ENCODE data around the gene EPGN. TPM values are rescaled to one million over a fixed set of nuclear protein-coding genes. Genes with fewer than 3 reads are reported as not detected.
A peak's percentile ranks its signal among the peaks of the same experiment; 100 is the strongest.
"Not testable (repeated sequence)": the region's sequence is repeated elsewhere in the genome, so short reads cannot be mapped to it uniquely, and the experiment has no call there.

EPGN gene
- total RNA-seq, 1 donor from 2014 or later, result 0.63 TPM

GRCh38 chr4:74331944-74332343, 23.7 kb downstream of the EPGN start:
- Mint-ChIP-seq H3K36me3 (ENCODE audit: low read depth) (no peaks in the 10 kb centered on the region), H3K4me1 (no peaks in the 10 kb centered on the region), H3K9me3 (no peaks in the 10 kb centered on the region), H3K27ac (ENCODE audit: unreplicated experiment) (no peak overlapping the region), H3K4me3 (no peak overlapping the region), H3K27me3 (ENCODE audit: low read depth) (no peaks in the 10 kb centered on the region)
- DNase-seq (ENCODE audit: low read depth, low spot score), result no peak
- TF ChIP-seq CTCF (conservative IDR thresholded peaks at IDR 0.05), result no peak

GRCh38 chr4:74334636-74335035, 26.4 kb downstream of the EPGN start:
- Mint-ChIP-seq H3K4me3 (no peak overlapping the region), H3K36me3 (ENCODE audit: low read depth) (no peaks in the 10 kb centered on the region), H3K9me3 (no peaks in the 10 kb centered on the region), H3K4me1 (no peaks in the 10 kb centered on the region), H3K27me3 (ENCODE audit: low read depth) (no peaks in the 10 kb centered on the region), H3K27ac (ENCODE audit: unreplicated experiment) (peak overlapping the region; percentile 10)
- no peak for DNase-seq (ENCODE audit: low read depth, low spot score)
- TF ChIP-seq CTCF (conservative IDR thresholded peaks at IDR 0.05), result no peak

- Mint-ChIP-seq H3K9me3 (peaks cover 4% of the 10 kb centered on the region), H3K4me3 (no peak overlapping the region), H3K36me3 (ENCODE audit: low read depth) (no peaks in the 10 kb centered on the region), H3K27ac (ENCODE audit: unreplicated experiment) (no peak overlapping the region), H3K4me1 (no peaks in the 10 kb centered on the region), H3K27me3 (ENCODE audit: low read depth) (no peaks in the 10 kb centered on the region)
- TF ChIP-seq CTCF (conservative IDR thresholded peaks at IDR 0.05), result no peak
- no peak for DNase-seq (ENCODE audit: low read depth, low spot score)
Observed at GRCh38 chr4:74335341-74336021, 27.2 kb downstream of the EPGN start.

- TF ChIP-seq CTCF (conservative IDR thresholded peaks at IDR 0.05), result no peak
- Mint-ChIP-seq H3K4me1 (no peaks in the 10 kb centered on the region), H3K9me3 (peaks cover 15% of the 10 kb centered on the region), H3K4me3 (no peak overlapping the region), H3K27ac (ENCODE audit: unreplicated experiment) (no peak overlapping the region), H3K36me3 (ENCODE audit: low read depth) (peaks cover 5% of the 10 kb centered on the region), H3K27me3 (ENCODE audit: low read depth) (no peaks in the 10 kb centered on the region)
- DNase-seq (ENCODE audit: low read depth, low spot score), result no peak
Observed at GRCh38 chr4:74338792-74339333, 30.6 kb downstream of the EPGN start.

- H3K27ac Mint-ChIP-seq (ENCODE audit: unreplicated experiment), result no peak overlapping the region
- peaks cover 17% of the 10 kb centered on the region for H3K9me3 Mint-ChIP-seq
- TF ChIP-seq CTCF (conservative IDR thresholded peaks at IDR 0.05), result no peak
- no peaks in the 10 kb centered on the region for H3K4me1 Mint-ChIP-seq
- DNase-seq (ENCODE audit: low read depth, low spot score), result no peak
- no peak overlapping the region for H3K4me3 Mint-ChIP-seq
- H3K36me3 Mint-ChIP-seq (ENCODE audit: low read depth), result peaks cover 5% of the 10 kb centered on the region
- H3K27me3 Mint-ChIP-seq (ENCODE audit: low read depth), result no peaks in the 10 kb centered on the region
Observed at GRCh38 chr4:74339501-74339900, 31.2 kb downstream of the EPGN start.

DNA sequence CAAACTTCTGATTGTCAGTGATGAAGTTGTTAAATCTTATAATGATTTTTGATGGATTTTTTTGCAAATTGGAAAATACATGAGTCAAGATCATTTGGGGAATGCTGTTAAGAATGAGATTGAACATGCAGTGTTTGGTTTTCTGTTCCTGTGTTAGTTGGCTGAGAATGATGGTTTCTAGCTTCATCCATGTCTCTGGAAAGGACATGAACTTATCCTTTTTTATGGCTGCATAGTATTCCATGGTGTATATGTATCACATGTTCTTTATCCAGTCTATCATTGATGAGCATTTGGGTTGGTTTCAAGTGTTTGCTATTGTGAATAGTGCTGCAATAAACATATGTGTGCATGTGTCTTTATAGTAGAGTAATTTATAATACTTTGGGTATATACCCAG, 32.2 kb downstream of the EPGN start:
- peaks cover 24% of the 10 kb centered on the region for H3K9me3 Mint-ChIP-seq
- not testable (repeated sequence) for DNase-seq (ENCODE audit: low read depth, low spot score); H3K27me3 Mint-ChIP-seq (ENCODE audit: low read depth); H3K36me3 Mint-ChIP-seq (ENCODE audit: low read depth); H3K4me1 Mint-ChIP-seq; H3K27ac Mint-ChIP-seq (ENCODE audit: unreplicated experiment); H3K4me3 Mint-ChIP-seq

All from neural crest cell (in vitro differentiated cells).